ENCODE data around the gene FAM114A1. TPM values are rescaled to one million over a fixed set of nuclear protein-coding genes. Genes with fewer than 3 reads are reported as not detected.
A peak's percentile ranks its signal among the peaks of the same experiment; 100 is the strongest.

The FAM114A1 gene
- total and polyA plus RNA-seq, 4 donors, result 16.2 to 71.8 (median 36.9) TPM

DNA sequence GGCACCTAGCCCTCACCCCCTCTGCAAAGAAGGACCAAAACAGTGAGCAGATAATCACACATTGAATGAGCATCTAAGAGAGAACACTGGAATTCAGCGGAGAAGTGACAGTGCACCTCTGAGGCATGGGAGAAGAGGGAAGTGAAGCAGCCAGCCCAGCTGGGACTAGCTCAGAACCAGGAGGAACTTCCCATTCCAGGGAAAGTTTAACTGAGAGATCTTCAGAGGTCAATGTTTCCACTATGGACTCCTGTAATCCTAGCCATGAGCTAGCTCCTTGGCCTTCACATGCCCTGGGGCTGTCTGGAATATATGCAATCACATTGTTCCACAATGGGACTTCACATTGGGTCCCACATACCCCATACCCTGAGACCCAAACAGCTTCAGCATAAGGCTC, 35.4 kb upstream of the FAM114A1 start:
- H3K9me3 ChIP-seq (ENCODE audit: control insufficient read depth, insufficient read depth, low read length), result peaks cover 8% of the 10 kb centered on the region
- H3K27me3 ChIP-seq (ENCODE audit: control insufficient read depth, insufficient read depth, low read length), result no peaks in the 10 kb centered on the region
- 100% methylated on average over 1 of the region's 1 CpG for WGBS (ENCODE audit: insufficient coverage)
- H3K36me3 ChIP-seq (ENCODE audit: control insufficient read depth, insufficient read depth, low read length), result no peaks in the 10 kb centered on the region
- no peaks in the 10 kb centered on the region for H3K4me1 ChIP-seq (ENCODE audit: control insufficient read depth, insufficient read depth, low read length)
- H3K27ac ChIP-seq (ENCODE audit: low read depth, low read length), result no peak overlapping the region
- H3K4me3 ChIP-seq (ENCODE audit: low read depth, low read length), result no peak overlapping the region
- no peak for DNase-seq (ENCODE audit: low read depth in 4 of 6, low spot score in 6 of 6)

DNA sequence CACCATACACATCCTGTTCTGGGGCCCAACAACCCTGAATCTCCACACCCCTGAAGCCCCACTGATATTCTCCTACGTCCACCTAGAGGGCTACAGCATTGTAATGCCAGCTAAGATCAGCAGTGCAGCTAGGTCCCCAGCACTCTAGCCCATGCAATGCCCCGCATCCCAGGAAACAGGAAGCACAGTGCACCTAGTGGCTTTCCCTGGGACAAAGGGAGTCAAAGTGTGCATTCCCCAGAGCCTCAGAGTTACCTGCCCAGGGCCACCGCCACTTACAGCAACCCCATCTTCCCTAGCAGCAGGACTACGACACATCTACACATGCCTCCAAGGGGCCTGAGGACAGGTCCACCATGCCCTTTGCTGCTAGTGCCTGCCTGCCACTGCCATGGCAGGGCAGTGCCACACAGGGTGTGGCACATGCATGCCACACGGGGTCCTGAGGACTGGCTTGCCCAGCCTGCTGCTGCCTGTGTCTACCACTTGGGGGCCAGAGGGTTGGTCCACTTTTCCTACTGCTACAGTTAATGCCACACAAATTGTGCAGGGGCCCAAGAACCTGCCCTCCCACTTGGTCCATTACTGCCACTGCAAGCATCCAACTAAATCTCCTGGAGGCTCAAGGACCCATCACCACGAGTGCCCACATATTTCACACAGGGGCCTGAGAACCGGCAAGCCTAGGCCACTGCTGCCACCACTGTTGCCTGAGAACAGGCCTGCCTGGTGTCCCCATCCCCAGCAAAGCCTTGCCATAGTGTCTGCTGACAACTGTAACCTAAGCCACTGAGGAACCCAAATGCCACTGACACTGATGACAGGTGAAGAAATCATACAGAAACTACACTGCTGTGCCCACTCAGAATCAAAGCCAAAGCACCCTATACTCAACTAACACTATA, 34.7 kb upstream of the FAM114A1 start:
- Histone ChIP-seq H3K9me3 (ENCODE audit: control insufficient read depth, insufficient read depth, low read length) (peaks cover 8% of the 10 kb centered on the region), H3K36me3 (ENCODE audit: control insufficient read depth, insufficient read depth, low read length) (no peaks in the 10 kb centered on the region), H3K4me3 (ENCODE audit: low read depth, low read length) (no peak overlapping the region), H3K27ac (ENCODE audit: low read depth, low read length) (no peak overlapping the region), H3K4me1 (ENCODE audit: control insufficient read depth, insufficient read depth, low read length) (no peaks in the 10 kb centered on the region), H3K27me3 (ENCODE audit: control insufficient read depth, insufficient read depth, low read length) (no peaks in the 10 kb centered on the region)
- WGBS (ENCODE audit: insufficient coverage), result 87% methylated on average over 7 of the region's 7 CpGs
- no peak for DNase-seq (ENCODE audit: low read depth in 4 of 6, low spot score in 6 of 6)

DNA sequence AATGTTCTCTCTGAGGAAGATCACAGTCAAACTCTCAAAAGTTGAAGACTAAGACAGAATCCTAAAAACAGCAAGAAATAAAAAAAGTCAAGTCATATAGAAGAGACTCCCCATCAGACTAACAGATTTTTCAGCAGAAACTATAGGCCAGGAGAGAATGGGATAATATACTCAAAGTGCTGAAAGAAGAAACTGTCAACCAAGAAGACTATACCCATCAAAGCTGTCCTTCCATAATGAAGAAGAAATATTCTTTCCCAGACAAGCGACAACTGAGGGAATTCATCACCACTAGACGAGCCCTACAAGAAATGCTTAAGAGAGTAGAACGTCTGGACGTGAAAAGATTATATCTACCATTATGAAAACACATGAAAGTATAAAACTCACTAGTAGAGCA, 33.0 kb upstream of the FAM114A1 start:
- Histone ChIP-seq H3K27me3 (ENCODE audit: control insufficient read depth, insufficient read depth, low read length) (no peaks in the 10 kb centered on the region), H3K4me3 (ENCODE audit: low read depth, low read length) (no peak overlapping the region), H3K36me3 (ENCODE audit: control insufficient read depth, insufficient read depth, low read length) (no peaks in the 10 kb centered on the region), H3K4me1 (ENCODE audit: control insufficient read depth, insufficient read depth, low read length) (no peaks in the 10 kb centered on the region), H3K27ac (ENCODE audit: low read depth, low read length) (no peak overlapping the region), H3K9me3 (ENCODE audit: control insufficient read depth, insufficient read depth, low read length) (peaks cover 8% of the 10 kb centered on the region)
- no peak for DNase-seq (ENCODE audit: low read depth in 4 of 6, low spot score in 6 of 6)
- no CpG with 5 or more reads among the region's 4 CpGs for WGBS (ENCODE audit: insufficient coverage)

DNA sequence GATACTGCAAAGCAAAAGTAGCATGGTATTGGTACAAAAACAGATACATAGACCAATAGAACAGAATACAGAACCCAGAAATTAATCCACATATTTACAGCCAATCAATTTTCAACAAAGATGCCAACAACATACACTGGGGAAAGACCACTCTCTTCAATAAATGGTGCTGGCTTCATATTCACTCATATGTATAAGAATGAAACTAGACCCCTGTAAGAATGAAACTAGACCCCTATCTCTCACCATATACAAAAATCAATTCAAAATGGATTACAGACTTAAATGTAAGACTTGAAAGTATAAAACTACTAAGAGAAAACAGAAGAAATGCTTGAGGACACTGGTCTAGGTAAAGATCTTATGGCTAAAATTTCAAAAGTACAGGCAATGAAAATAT, 30.3 kb upstream of the FAM114A1 start:
- DNase-seq (ENCODE audit: low read depth in 4 of 6, low spot score in 6 of 6), result no peak
- H3K9me3 ChIP-seq (ENCODE audit: control insufficient read depth, insufficient read depth, low read length), result peaks cover 8% of the 10 kb centered on the region
- no peaks in the 10 kb centered on the region for H3K4me1 ChIP-seq (ENCODE audit: control insufficient read depth, insufficient read depth, low read length)

DNA sequence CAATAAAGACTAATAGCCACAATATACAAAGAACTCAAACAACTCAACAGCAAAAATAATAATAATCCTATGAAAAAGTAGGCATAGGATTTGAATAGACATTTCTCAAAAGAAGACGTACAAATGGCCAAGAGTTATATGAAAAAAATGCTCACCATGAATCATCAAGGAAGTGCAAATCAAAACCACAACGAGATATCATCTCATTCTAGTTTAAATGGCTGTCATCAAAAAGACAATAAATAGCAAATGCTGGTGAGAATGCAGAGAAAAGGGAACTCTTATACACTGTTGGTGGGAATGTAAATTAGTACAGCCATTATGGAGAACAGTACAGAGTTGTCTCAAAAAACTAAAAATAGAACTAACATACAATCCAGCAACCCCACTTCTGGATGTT, 29.8 kb upstream of the FAM114A1 start:
- no CpG with 5 or more reads among the region's 2 CpGs for WGBS (ENCODE audit: insufficient coverage)
- no peak for DNase-seq (ENCODE audit: low read depth in 4 of 6, low spot score in 6 of 6)
- no peak overlapping the region for H3K4me3 ChIP-seq (ENCODE audit: low read depth, low read length)
- no peaks in the 10 kb centered on the region for H3K4me1 ChIP-seq (ENCODE audit: control insufficient read depth, insufficient read depth, low read length)
- H3K27me3 ChIP-seq (ENCODE audit: control insufficient read depth, insufficient read depth, low read length), result no peaks in the 10 kb centered on the region
- H3K27ac ChIP-seq (ENCODE audit: low read depth, low read length), result no peak overlapping the region
- no peaks in the 10 kb centered on the region for H3K36me3 ChIP-seq (ENCODE audit: control insufficient read depth, insufficient read depth, low read length)
- H3K9me3 ChIP-seq (ENCODE audit: control insufficient read depth, insufficient read depth, low read length), result peaks cover 8% of the 10 kb centered on the region

More for the DNA sequence above, 30.3 kb upstream of the FAM114A1 start:
- Histone ChIP-seq H3K27me3 (ENCODE audit: control insufficient read depth, insufficient read depth, low read length) (no peaks in the 10 kb centered on the region), H3K36me3 (ENCODE audit: control insufficient read depth, insufficient read depth, low read length) (no peaks in the 10 kb centered on the region), H3K27ac (ENCODE audit: low read depth, low read length) (no peak overlapping the region), H3K4me3 (ENCODE audit: low read depth, low read length) (no peak overlapping the region)

DNA sequence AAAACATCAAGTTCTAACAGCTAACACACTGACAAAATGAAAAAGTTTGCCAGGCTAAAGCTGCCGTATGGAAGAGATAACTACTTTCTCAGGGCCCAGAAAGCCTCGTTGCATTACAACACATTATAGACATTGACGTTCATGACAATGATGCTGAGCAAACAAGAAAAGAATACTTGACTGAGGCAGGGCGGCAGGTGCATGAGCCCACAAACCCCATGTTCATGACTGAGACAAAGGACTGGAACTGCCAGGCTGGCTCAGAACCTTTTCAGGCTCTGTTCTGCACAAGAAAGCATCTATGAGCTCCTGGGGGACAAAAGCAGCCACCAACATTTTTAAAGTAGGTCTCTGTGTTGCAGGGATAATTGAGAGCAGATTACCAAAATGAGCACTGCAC, 24.6 kb upstream of the FAM114A1 start:
- no peak for DNase-seq (ENCODE audit: low read depth in 4 of 6, low spot score in 6 of 6)
- WGBS (ENCODE audit: insufficient coverage), result 21% methylated on average over 4 of the region's 4 CpGs
- no peak overlapping the region for H3K4me3 ChIP-seq (ENCODE audit: low read depth, low read length)
- H3K4me1 ChIP-seq (ENCODE audit: control insufficient read depth, insufficient read depth, low read length), result no peaks in the 10 kb centered on the region
- no peaks in the 10 kb centered on the region for H3K27me3 ChIP-seq (ENCODE audit: control insufficient read depth, insufficient read depth, low read length)
- no peak overlapping the region for H3K27ac ChIP-seq (ENCODE audit: low read depth, low read length)
- H3K9me3 ChIP-seq (ENCODE audit: control insufficient read depth, insufficient read depth, low read length), result no peaks in the 10 kb centered on the region
- H3K36me3 ChIP-seq (ENCODE audit: control insufficient read depth, insufficient read depth, low read length), result no peaks in the 10 kb centered on the region

DNA sequence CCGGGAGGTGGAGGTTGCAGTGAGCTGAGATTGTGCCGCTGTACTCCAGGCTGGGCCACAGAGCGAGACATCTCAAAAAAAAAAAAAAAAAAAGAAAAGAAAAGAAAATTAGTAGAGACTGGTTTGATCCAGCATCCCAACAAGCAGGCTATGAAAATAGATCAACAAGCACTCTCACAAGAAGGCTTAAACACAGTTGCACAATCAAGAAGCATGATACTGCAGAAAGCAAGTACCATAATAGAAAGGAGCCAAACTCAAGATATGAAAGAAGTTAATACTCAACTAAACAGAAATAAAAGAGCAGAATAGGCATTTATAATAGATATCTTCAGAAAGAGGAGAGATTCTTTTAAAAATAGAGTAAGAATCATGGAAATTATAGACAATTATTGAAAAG, 21.6 kb upstream of the FAM114A1 start:
- no peaks in the 10 kb centered on the region for H3K9me3 ChIP-seq (ENCODE audit: control insufficient read depth, insufficient read depth, low read length)
- no peaks in the 10 kb centered on the region for H3K4me1 ChIP-seq (ENCODE audit: control insufficient read depth, insufficient read depth, low read length)
- H3K36me3 ChIP-seq (ENCODE audit: control insufficient read depth, insufficient read depth, low read length), result no peaks in the 10 kb centered on the region
- H3K27me3 ChIP-seq (ENCODE audit: control insufficient read depth, insufficient read depth, low read length), result no peaks in the 10 kb centered on the region
- H3K27ac ChIP-seq (ENCODE audit: low read depth, low read length), result no peak overlapping the region
- DNase-seq (ENCODE audit: low read depth in 4 of 6, low spot score in 6 of 6), result no peak
- WGBS (ENCODE audit: insufficient coverage), result no CpG with 5 or more reads among the region's 3 CpGs
- no peak overlapping the region for H3K4me3 ChIP-seq (ENCODE audit: low read depth, low read length)

DNA sequence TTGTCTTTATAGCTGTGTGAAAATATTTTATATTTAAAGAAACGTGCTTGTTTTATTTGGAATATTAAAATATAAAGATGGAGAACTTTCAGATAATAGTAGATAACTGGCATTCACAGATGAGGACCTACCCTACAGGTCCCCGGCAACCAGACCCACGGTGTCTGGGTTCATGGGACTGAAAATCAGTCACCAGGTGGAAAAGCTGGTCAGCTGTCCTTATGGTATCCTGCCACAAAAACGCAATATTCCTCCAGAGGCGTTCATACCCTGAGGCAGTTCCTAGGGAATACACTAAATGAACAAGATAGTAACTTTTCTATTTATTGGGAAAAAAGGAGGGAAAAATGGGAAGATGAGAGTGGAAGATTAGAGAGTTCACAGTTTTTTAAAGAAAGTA, 12.1 kb upstream of the FAM114A1 start:
- 60% methylated on average over 2 of the region's 5 CpGs for WGBS (ENCODE audit: insufficient coverage)
- Histone ChIP-seq H3K4me3 (ENCODE audit: low read depth, low read length) (peak overlapping the region; percentile 31), H3K9me3 (ENCODE audit: control insufficient read depth, insufficient read depth, low read length) (no peaks in the 10 kb centered on the region), H3K36me3 (ENCODE audit: control insufficient read depth, insufficient read depth, low read length) (no peaks in the 10 kb centered on the region), H3K4me1 (ENCODE audit: control insufficient read depth, insufficient read depth, low read length) (no peaks in the 10 kb centered on the region), H3K27me3 (ENCODE audit: control insufficient read depth, insufficient read depth, low read length) (no peaks in the 10 kb centered on the region), H3K27ac (ENCODE audit: low read depth, low read length) (no peak overlapping the region)
- DNase-seq (ENCODE audit: low read depth in 4 of 6, low spot score in 6 of 6), result no peak

DNA sequence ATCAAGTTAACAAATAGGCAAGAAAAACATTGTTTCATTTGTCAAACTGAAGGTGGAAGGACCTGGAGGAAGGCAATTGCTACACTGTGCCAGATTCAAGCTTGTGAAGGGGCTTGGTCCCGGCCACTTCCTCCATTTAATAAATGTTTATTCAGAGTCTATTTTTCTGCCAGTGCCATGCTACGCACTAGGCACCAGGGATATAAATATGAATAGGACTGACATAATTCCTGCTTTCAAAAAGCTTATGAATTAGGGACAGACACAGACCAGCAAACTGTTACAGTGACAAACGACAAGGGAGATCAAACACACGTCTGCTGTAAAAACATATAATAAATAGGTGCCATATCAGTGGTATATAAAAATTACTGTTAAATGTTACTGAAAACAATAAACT, 11.6 kb upstream of the FAM114A1 start:
- Histone ChIP-seq H3K27me3 (ENCODE audit: control insufficient read depth, insufficient read depth, low read length) (no peaks in the 10 kb centered on the region), H3K9me3 (ENCODE audit: control insufficient read depth, insufficient read depth, low read length) (no peaks in the 10 kb centered on the region), H3K27ac (ENCODE audit: low read depth, low read length) (no peak overlapping the region), H3K36me3 (ENCODE audit: control insufficient read depth, insufficient read depth, low read length) (no peaks in the 10 kb centered on the region), H3K4me1 (ENCODE audit: control insufficient read depth, insufficient read depth, low read length) (no peaks in the 10 kb centered on the region), H3K4me3 (ENCODE audit: low read depth, low read length) (peak overlapping the region; percentile 31)
- DNase-seq (ENCODE audit: low read depth in 4 of 6, low spot score in 6 of 6), result no peak
- WGBS (ENCODE audit: insufficient coverage), result no CpG with 5 or more reads among the region's 4 CpGs

All from spinal cord (tissue), 10 donors.